HG03442 (cell line): ENCODE measurements around the gene TIMELESS.
A peak's percentile ranks its signal among the peaks of the same experiment; 100 is the strongest.
"Not testable (repeated sequence)": the region's sequence is repeated elsewhere in the genome, so short reads cannot be mapped to it uniquely, and the experiment has no call there.

Source experiments
- ATAC-seq: cut with Tn5 transposase; IDR thresholded peaks from one replicate; pipeline ENCODE4 v1.9.1; 2021; ENCODE audit warnings: mild to moderate bottlenecking, moderate library complexity; ENCODE audit not compliant: unreplicated experiment

The TIMELESS gene

GRCh38 chr12:56411781-56412639 is 37.2 kb downstream of the TIMELESS start:
- ATAC-seq = no peak

- ATAC-seq = no peak
Measured at GRCh38 chr12:56410768-56411167, 38.5 kb downstream of the TIMELESS start.

GRCh38 chr12:56408799-56409417 is 40.3 kb downstream of the TIMELESS start:
- ATAC-seq = no peak

- ATAC-seq = not testable (repeated sequence)
Measured at GRCh38 chr12:56404227-56404626, 45.0 kb downstream of the TIMELESS start.

- not testable (repeated sequence) for ATAC-seq
Measured at GRCh38 chr12:56401612-56402011, 47.6 kb downstream of the TIMELESS start.

- ATAC-seq = not testable (repeated sequence)
Measured at GRCh38 chr12:56401125-56401524, 48.1 kb downstream of the TIMELESS start.

- ATAC-seq = not testable (repeated sequence)
Measured at GRCh38 chr12:56399466-56399865, 49.8 kb downstream of the TIMELESS start.

- no peak for ATAC-seq
Measured at GRCh38 chr12:56398324-56398723, 50.9 kb downstream of the TIMELESS start.

- no peak for ATAC-seq
Measured at GRCh38 chr12:56392331-56392730, 56.9 kb downstream of the TIMELESS start.

- ATAC-seq = no peak
Measured at GRCh38 chr12:56391721-56392120, 57.5 kb downstream of the TIMELESS start.

GRCh38 chr12:56389412-56389811 is 59.8 kb downstream of the TIMELESS start:
- ATAC-seq = no peak

- no peak for ATAC-seq
Measured at GRCh38 chr12:56387152-56387736, 62.0 kb downstream of the TIMELESS start.

GRCh38 chr12:56385873-56386272 is 63.4 kb downstream of the TIMELESS start:
- ATAC-seq = no peak

GRCh38 chr12:56382611-56383010 is 66.6 kb downstream of the TIMELESS start:
- no peak for ATAC-seq

- ATAC-seq = no peak
Measured at GRCh38 chr12:56377989-56378316, 71.3 kb downstream of the TIMELESS start.

GRCh38 chr12:56377310-56377988 is 71.8 kb downstream of the TIMELESS start:
- ATAC-seq = no peak

- peak; percentile 55 for ATAC-seq
Measured at GRCh38 chr12:56375598-56376434, 73.4 kb downstream of the TIMELESS start.

GRCh38 chr12:56374726-56375597 is 74.3 kb downstream of the TIMELESS start:
- peak; percentile 19 for ATAC-seq

GRCh38 chr12:56373515-56373914 is 75.7 kb downstream of the TIMELESS start:
- no peak for ATAC-seq

- no peak for ATAC-seq
Measured at GRCh38 chr12:56366948-56367347, 82.3 kb downstream of the TIMELESS start.
